Astrocyte (in vitro differentiated cells and primary cell): ENCODE results near the gene TRAFD1.

Experiments
- EZH2 ChIP-seq: IDR thresholded peaks from 2 replicates; pipeline ENCODE4 v1.6.1; 2012; ENCODE audit warnings: mild to moderate bottlenecking, low read length, inconsistent platforms; ENCODE audit not compliant: insufficient read depth
- TF ChIP-seq, protein P1 (sequence below): IDR thresholded peaks from 2 replicates; pipeline ENCODE4 v1.5.1; 2011; ENCODE audit warnings: low read depth, mild to moderate bottlenecking, inconsistent platforms, low read length, moderate library complexity; ENCODE audit not compliant: insufficient read depth

DNA sequence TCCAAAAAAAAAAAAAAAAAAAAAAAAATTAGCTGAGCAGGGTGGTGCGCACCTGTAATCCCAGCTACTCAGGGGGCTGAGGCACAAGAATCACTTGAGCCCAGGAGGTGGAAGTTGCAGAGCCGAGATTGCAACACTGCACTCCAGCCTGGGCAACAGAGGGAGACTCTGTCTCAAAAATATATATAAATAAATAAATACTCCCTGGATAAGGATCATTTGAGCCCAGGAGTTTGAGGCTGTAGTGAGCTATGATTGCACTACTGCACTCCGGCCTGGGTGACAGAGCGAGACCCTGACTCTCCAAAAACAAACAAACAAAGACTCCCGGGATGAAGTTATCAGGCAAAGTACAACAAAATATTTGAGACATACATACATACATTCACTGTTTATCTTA, 13.4 kb upstream of the TRAFD1 start:
- TF ChIP-seq, protein P1, sequence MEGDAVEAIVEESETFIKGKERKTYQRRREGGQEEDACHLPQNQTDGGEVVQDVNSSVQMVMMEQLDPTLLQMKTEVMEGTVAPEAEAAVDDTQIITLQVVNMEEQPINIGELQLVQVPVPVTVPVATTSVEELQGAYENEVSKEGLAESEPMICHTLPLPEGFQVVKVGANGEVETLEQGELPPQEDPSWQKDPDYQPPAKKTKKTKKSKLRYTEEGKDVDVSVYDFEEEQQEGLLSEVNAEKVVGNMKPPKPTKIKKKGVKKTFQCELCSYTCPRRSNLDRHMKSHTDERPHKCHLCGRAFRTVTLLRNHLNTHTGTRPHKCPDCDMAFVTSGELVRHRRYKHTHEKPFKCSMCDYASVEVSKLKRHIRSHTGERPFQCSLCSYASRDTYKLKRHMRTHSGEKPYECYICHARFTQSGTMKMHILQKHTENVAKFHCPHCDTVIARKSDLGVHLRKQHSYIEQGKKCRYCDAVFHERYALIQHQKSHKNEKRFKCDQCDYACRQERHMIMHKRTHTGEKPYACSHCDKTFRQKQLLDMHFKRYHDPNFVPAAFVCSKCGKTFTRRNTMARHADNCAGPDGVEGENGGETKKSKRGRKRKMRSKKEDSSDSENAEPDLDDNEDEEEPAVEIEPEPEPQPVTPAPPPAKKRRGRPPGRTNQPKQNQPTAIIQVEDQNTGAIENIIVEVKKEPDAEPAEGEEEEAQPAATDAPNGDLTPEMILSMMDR = no peak
- no peak for TF ChIP-seq EZH2
